Stimulated activated CD8-positive, alpha-beta memory T cell treated with anti-CD3 and anti-CD28 coated beads, Interleukin-12 subunit alpha, Interleukin-12 subunit beta, amount 100 ng/mL, for 4 hours (primary cell): ENCODE results near the gene MAN2A1.

Source experiments
- DNase-seq: peaks from one replicate; pipeline ENCODE4 v3.0.0-alpha.2; 2020; ENCODE audit warnings: low read depth

Gene MAN2A1

GRCh38 chr5:109706095-109706494 lies 16.4 kb downstream of the MAN2A1 start:
- no peak for DNase-seq

GRCh38 chr5:109707531-109707930 lies 17.8 kb downstream of the MAN2A1 start:
- DNase-seq = no peak

- DNase-seq = no peak
Measured at GRCh38 chr5:109708813-109709212, 19.1 kb downstream of the MAN2A1 start.

GRCh38 chr5:109709225-109709624 lies 19.5 kb downstream of the MAN2A1 start:
- no peak for DNase-seq

- DNase-seq = no peak
Measured at GRCh38 chr5:109711673-109712072, 21.9 kb downstream of the MAN2A1 start.

GRCh38 chr5:109713453-109713852 lies 23.7 kb downstream of the MAN2A1 start:
- DNase-seq = no peak

- no peak for DNase-seq
Measured at GRCh38 chr5:109714592-109714991, 24.9 kb downstream of the MAN2A1 start.

GRCh38 chr5:109718216-109718615 lies 28.5 kb downstream of the MAN2A1 start:
- DNase-seq = no peak

- no peak for DNase-seq
Measured at GRCh38 chr5:109718632-109719031, 28.9 kb downstream of the MAN2A1 start.

GRCh38 chr5:109719978-109720377 lies 30.3 kb downstream of the MAN2A1 start:
- no peak for DNase-seq

GRCh38 chr5:109721741-109722140 lies 32.0 kb downstream of the MAN2A1 start:
- no peak for DNase-seq

- no peak for DNase-seq
Measured at GRCh38 chr5:109723606-109724005, 33.9 kb downstream of the MAN2A1 start.

GRCh38 chr5:109725135-109725534 lies 35.4 kb downstream of the MAN2A1 start:
- no peak for DNase-seq

- no peak for DNase-seq
Measured at GRCh38 chr5:109739741-109740728, 50.3 kb downstream of the MAN2A1 start.

GRCh38 chr5:109740966-109741365 lies 51.2 kb downstream of the MAN2A1 start:
- no peak for DNase-seq

GRCh38 chr5:109741390-109741789 lies 51.7 kb downstream of the MAN2A1 start:
- no peak for DNase-seq

- no peak for DNase-seq
Measured at GRCh38 chr5:109743041-109743531, 53.4 kb downstream of the MAN2A1 start.

GRCh38 chr5:109743770-109744212 lies 54.1 kb downstream of the MAN2A1 start:
- no peak for DNase-seq

GRCh38 chr5:109744261-109744660 lies 54.5 kb downstream of the MAN2A1 start:
- DNase-seq = no peak

- DNase-seq = no peak
Measured at GRCh38 chr5:109748546-109748945, 58.8 kb downstream of the MAN2A1 start.

GRCh38 chr5:109750463-109750862 lies 60.7 kb downstream of the MAN2A1 start:
- DNase-seq = no peak

- no peak for DNase-seq
Measured at GRCh38 chr5:109753279-109753678, 63.6 kb downstream of the MAN2A1 start.

- DNase-seq = no peak
Measured at GRCh38 chr5:109754319-109754718, 64.6 kb downstream of the MAN2A1 start.

- no peak for DNase-seq
Measured at GRCh38 chr5:109755761-109756160, 66.0 kb downstream of the MAN2A1 start.
